ENCODE results near the gene PITPNM3.

Gene PITPNM3

GRCh38 chr17:6494239-6494941 is 62.0 kb downstream of the PITPNM3 start:
- Histone ChIP-seq H3K27ac (no peak overlapping the region), H3K27me3 (peaks cover 50% of the 10 kb centered on the region), H3K4me3 (ENCODE audit: low read depth in 1 of 2, low read length in 1 of 2) (no peak overlapping the region), H3K4me1 (ENCODE audit: control insufficient read depth in 1 of 2, insufficient read depth in 1 of 2, low read depth in 1 of 2, low read length in 1 of 2) (no peaks in the 10 kb centered on the region), H3K9me3 (no peaks in the 10 kb centered on the region), H3K36me3 (no peaks in the 10 kb centered on the region)
- TF ChIP-seq CTCF (IDR thresholded peaks at IDR 0.05): no peak

- no peaks in the 10 kb centered on the region for H3K9me3 ChIP-seq
- no peak for TF ChIP-seq CTCF (IDR thresholded peaks at IDR 0.05)
- H3K4me3 ChIP-seq (ENCODE audit: low read depth in 1 of 2, low read length in 1 of 2): no peak overlapping the region
- peaks cover 41% of the 10 kb centered on the region for H3K27me3 ChIP-seq
- H3K27ac ChIP-seq: no peak overlapping the region
- H3K36me3 ChIP-seq: no peaks in the 10 kb centered on the region
- H3K4me1 ChIP-seq (ENCODE audit: control insufficient read depth in 1 of 2, insufficient read depth in 1 of 2, low read depth in 1 of 2, low read length in 1 of 2): no peaks in the 10 kb centered on the region
These were observed 63.3 kb downstream of the PITPNM3 start for GRCh38 chr17:6492892-6493674.

- TF ChIP-seq CTCF (IDR thresholded peaks at IDR 0.05): no peak
- Histone ChIP-seq H3K9me3 (no peaks in the 10 kb centered on the region), H3K36me3 (no peaks in the 10 kb centered on the region), H3K27ac (no peak overlapping the region), H3K27me3 (peaks cover 22% of the 10 kb centered on the region), H3K4me3 (ENCODE audit: low read depth in 1 of 2, low read length in 1 of 2) (no peak overlapping the region), H3K4me1 (ENCODE audit: control insufficient read depth in 1 of 2, insufficient read depth in 1 of 2, low read depth in 1 of 2, low read length in 1 of 2) (no peaks in the 10 kb centered on the region)
These were observed 65.2 kb downstream of the PITPNM3 start for GRCh38 chr17:6491071-6491700.

GRCh38 chr17:6489016-6489550 is 67.3 kb downstream of the PITPNM3 start:
- Histone ChIP-seq H3K27me3 (peaks cover under 1% of the 10 kb centered on the region), H3K4me3 (ENCODE audit: low read depth in 1 of 2, low read length in 1 of 2) (no peak overlapping the region), H3K27ac (no peak overlapping the region), H3K4me1 (ENCODE audit: control insufficient read depth in 1 of 2, insufficient read depth in 1 of 2, low read depth in 1 of 2, low read length in 1 of 2) (no peaks in the 10 kb centered on the region), H3K9me3 (no peaks in the 10 kb centered on the region), H3K36me3 (no peaks in the 10 kb centered on the region)
- no peak for TF ChIP-seq CTCF (IDR thresholded peaks at IDR 0.05)

- Histone ChIP-seq H3K27ac (no peak overlapping the region), H3K27me3 (no peaks in the 10 kb centered on the region), H3K4me1 (ENCODE audit: control insufficient read depth in 1 of 2, insufficient read depth in 1 of 2, low read depth in 1 of 2, low read length in 1 of 2) (no peaks in the 10 kb centered on the region), H3K36me3 (no peaks in the 10 kb centered on the region), H3K9me3 (no peaks in the 10 kb centered on the region), H3K4me3 (ENCODE audit: low read depth in 1 of 2, low read length in 1 of 2) (no peak overlapping the region)
- TF ChIP-seq CTCF (IDR thresholded peaks at IDR 0.05): no peak
These were observed 68.3 kb downstream of the PITPNM3 start for GRCh38 chr17:6488008-6488539.
